K562 (cell line): ENCODE measurements around the gene UCK1. TPM values are rescaled to one million over a fixed set of nuclear protein-coding genes. Genes with fewer than 3 reads are reported as not detected.

Source experiments
- ATAC-seq: fragments of 200-7000 bp; cut with Tn5 transposase; 3 replicates; pipeline ENCODE4 v1.9.1; 2020; ENCODE audit warnings: moderate library complexity
- BruUV-seq: library from RNA; stranded (reverse); fragments of 400-500 nt; replicated peaks from 2 replicates; lab custom pipeline; 2021; lab: Mats Ljungman, UMichigan
- CTCF ChIA-PET: fragments of 300-600 bp; formaldehyde crosslinking; extraction: SDS; loops from one replicate; lab custom pipeline; 2021; ENCODE audit warnings: low intra/inter-chr PET ratio; lab: Yijun Ruan, JAX
- POLR2A ChIA-PET: fragments of 300-600, 350-650 bp; sonication (Branson Sonifier 250); formaldehyde crosslinking; extraction: SDS; loops from one replicate; lab custom pipeline; 2021; ENCODE audit warnings: antibody characterized with exemption, inconsistent platforms; lab: Yijun Ruan, JAX
- DNase-seq, 4 experiments: peaks; one replicate each; pipeline versions ENCODE4 v3.0.0 to v3.0.0-alpha.2; 2011 to 2018; ENCODE audit warnings: low spot score in 3 of 4, mixed read lengths in 3 of 4; ENCODE audit errors: extremely low read depth in 1 of 4
- FAIRE-seq: peaks from 2 replicates; lab custom pipeline; 2011; peaks lifted over from hg19 to GRCh38; lab: Jason Lieb, UNC
- H2AFZ ChIP-seq: 2 replicates; pipeline ENCODE4 v1.6.0; 2011; ENCODE audit warnings: low read depth, low read length, control low read depth, inconsistent platforms
- H3K27ac ChIP-seq: fragments of 200-600 bp; 3 replicates; pipeline ENCODE4 v1.8.0; 2011; ENCODE audit warnings: low read depth, mild to moderate bottlenecking, control low read depth, inconsistent platforms, low read length, moderate library complexity, mixed read lengths; ENCODE audit errors: extremely low read depth
- H3K27me3 ChIP-seq, 2 experiments: fragments of 300-600 bp in 1 of 2; 2 replicates in 1 of 2; 3 replicates in 1 of 2; pipeline versions ENCODE4 v1.6.0 to v1.8.0; 2011; ENCODE audit warnings: inconsistent platforms in 2 of 2, low read length in 2 of 2, mild to moderate bottlenecking in 1 of 2, mixed read lengths in 1 of 2, moderate library complexity in 1 of 2; ENCODE audit not compliant: control insufficient read depth in 2 of 2, insufficient read depth in 2 of 2
- H3K36me3 ChIP-seq: fragments of 300-600 bp; 3 replicates; pipeline ENCODE4 v1.8.0; 2011; ENCODE audit warnings: mild to moderate bottlenecking, low read length, inconsistent platforms; ENCODE audit not compliant: control insufficient read depth, insufficient read depth
- H3K4me1 ChIP-seq, 2 experiments: fragments of 200-600 bp in 1 of 2; replicated peaks in 1 of 2; 2 replicates in 1 of 2; 3 replicates in 1 of 2; pipeline versions ENCODE4 v1.5.1 to v1.8.0; 2011; ENCODE audit warnings: inconsistent platforms in 2 of 2, low read length in 2 of 2, mild to moderate bottlenecking in 1 of 2, mixed read lengths in 1 of 2, moderate library complexity in 1 of 2; ENCODE audit not compliant: control insufficient read depth in 2 of 2, insufficient read depth in 2 of 2
- H3K4me2 ChIP-seq: 2 replicates; pipeline ENCODE4 v1.6.1; 2011; ENCODE audit warnings: low read length, control low read depth, inconsistent platforms, mixed read lengths; ENCODE audit not compliant: insufficient read depth
- H3K4me3 ChIP-seq: fragments of 200-600 bp; sonication (generic), shearing (Covaris generic); 2 replicates; pipeline ENCODE4 v1.5.1; 2016; ENCODE audit warnings: control low read depth, inconsistent platforms
- H3K79me2 ChIP-seq: fragments of 200-600 bp; 3 replicates; pipeline ENCODE4 v1.8.0; 2011; ENCODE audit warnings: low read length, inconsistent platforms; ENCODE audit not compliant: control insufficient read depth, insufficient read depth
- H3K9ac ChIP-seq, 2 experiments: 2 replicates each; pipeline versions ENCODE4 v1.6.0 to v1.6.1; 2011; ENCODE audit warnings: low read depth in 2 of 2, low read length in 2 of 2, control low read depth in 1 of 2, inconsistent platforms in 1 of 2, mild to moderate bottlenecking in 1 of 2, mixed read lengths in 1 of 2; ENCODE audit not compliant: insufficient read depth in 1 of 2
- H3K9me1 ChIP-seq: one replicate; pipeline ENCODE4 v1.6.0; 2011; ENCODE audit warnings: inconsistent platforms, mild to moderate bottlenecking, low read length, moderate library complexity; ENCODE audit not compliant: control insufficient read depth, insufficient read depth
- H3K9me3 ChIP-seq: replicated peaks from 2 replicates; pipeline ENCODE4 v1.5.1; 2011; ENCODE audit warnings: low read depth, low read length, inconsistent platforms; ENCODE audit not compliant: control insufficient read depth, insufficient read depth
- H4K20me1 ChIP-seq: replicated peaks from 2 replicates; pipeline ENCODE4 v1.6.1; 2011; ENCODE audit warnings: low read length, inconsistent platforms, mixed read lengths; ENCODE audit not compliant: control insufficient read depth, insufficient read depth
- FOXJ2 ChIP-seq: fragments of 200-800 bp; sonication (Bioruptor generic); IDR thresholded peaks from 2 replicates; pipeline ENCODE4 v1.6.1; 2016; ENCODE audit warnings: missing genetic modification characterization, missing compliant biosample characterization
- KLF13 ChIP-seq: fragments of 450-650 bp; IDR thresholded peaks from 2 replicates; pipeline ENCODE4 v1.6.1; 2016; ENCODE audit warnings: missing genetic modification characterization, low read depth, mild to moderate bottlenecking, missing compliant biosample characterization, moderate library complexity, borderline replicate concordance
- L3MBTL2 ChIP-seq: fragments of 450-650 bp; IDR thresholded peaks from 2 replicates; pipeline ENCODE4 v1.6.1; 2016; ENCODE audit warnings: mild to moderate bottlenecking, moderate library complexity
- MAFK ChIP-seq: IDR thresholded peaks from 2 replicates; pipeline ENCODE4 v1.6.1; 2011; ENCODE audit warnings: low read length, improper control_type of control experiment
- MTA2 ChIP-seq: fragments of 450-650 bp; IDR thresholded peaks from 2 replicates; pipeline ENCODE4 v1.6.1; 2016; ENCODE audit warnings: low read depth
- POLR2AphosphoS5 ChIP-seq: IDR thresholded peaks from 2 replicates; pipeline ENCODE4 v1.6.1; 2011; ENCODE audit warnings: mild to moderate bottlenecking, low read depth, low read length, moderate library complexity; ENCODE audit not compliant: control insufficient read depth, insufficient read depth
- RBM25 ChIP-seq: fragments of 200-400 bp; formaldehyde crosslinking; IDR thresholded peaks from 2 replicates; pipeline ENCODE4 v1.6.1; 2018; ENCODE audit warnings: low read length, low read depth, moderate library complexity; ENCODE audit not compliant: severe bottlenecking
- RBM39 ChIP-seq: fragments of 200-400 bp; formaldehyde crosslinking; optimal IDR thresholded peaks from 2 replicates; pipeline ENCODE3; 2018; ENCODE audit warnings: low read depth, low read length
- TAL1 ChIP-seq: fragments of 450-650 bp; IDR thresholded peaks from 2 replicates; pipeline ENCODE4 v1.6.1; 2016; ENCODE audit warnings: mild to moderate bottlenecking
- ZC3H4 ChIP-seq: sonication (generic); formaldehyde crosslinking; IDR thresholded peaks from 2 replicates; pipeline ENCODE4 v1.9.0; 2021; ENCODE audit warnings: missing genetic modification reagents, borderline replicate concordance
- ZNF695 ChIP-seq: fragments of 450-650 bp; formaldehyde crosslinking; IDR thresholded peaks from 2 replicates; pipeline ENCODE4 v1.4.0; 2020; ENCODE audit warnings: mild to moderate bottlenecking, moderate library complexity
- WGBS: fragments of 100-300 bp; shearing (Covaris generic); methylation state at CpG from one replicate; pipeline ENCODE4 v1.1.6; 2016; ENCODE audit warnings: low coverage, mixed read lengths; ENCODE audit not compliant: insufficient coverage; ENCODE audit errors: missing lambda C conversion rate; 5-methylcytosine and 5-hydroxymethylcytosine counted together
- in situ Hi-C: fragments of 300-500 bp; cut with MboI; formaldehyde crosslinking; loops from 4 replicates; pipeline ENCODE4 v1.15.0; 2018; ENCODE audit warnings: inconsistent platforms, mixed read lengths
- intact Hi-C: fragments of 100-400 bp; cut with micrococcal nuclease; formaldehyde crosslinking; loops from 2 replicates; pipeline ENCODE4 v1.14.2; 2022
- polyA plus RNA-seq, 8 experiments: library from polyadenylated mRNA; depleted of rRNA in 4 of 8; stranded (reverse) in 5 of 8; unstranded in 3 of 8; fragments of >200 nt; fragmentation: Nextera tagmentation in 2 of 8; fragmentation: Illumina TruSeq in 1 of 8; extraction: Ambion mirVana in 2 of 8; extraction: Trizol in 1 of 8; gene quantifications; 2 replicates each; pipeline versions ENCODE4 v1.2.1 to v1.2.3, GENCODE V29; 2011 to 2014; ENCODE audit warnings: inconsistent platforms in 1 of 8, missing spikeins in 1 of 8
- total RNA-seq, 7 experiments: library from RNA; depleted of rRNA in 6 of 7; stranded (reverse); fragments of >200 nt in 6 of 7; fragmentation: Illumina TruSeq in 2 of 7; extraction: Trizol in 2 of 7; gene quantifications; 2 replicates each; pipeline versions ENCODE4 v1.2.1 to v1.2.3, GENCODE V29; 2011 to 2021; ENCODE audit warnings: low replicate concordance in 1 of 7
- TF ChIP-seq, protein P1 (sequence below): fragments of 250-450 bp; sonication (Bioruptor Pico); IDR thresholded peaks from 2 replicates; pipeline ENCODE4 v1.8.0; 2021; ENCODE audit warnings: borderline replicate concordance, mild to moderate bottlenecking, moderate library complexity; ENCODE audit not compliant: poor library complexity, severe bottlenecking
- TF ChIP-seq, protein P2 (sequence below): fragments of 250-450 bp; sonication (Bioruptor Pico); IDR thresholded peaks from 2 replicates; pipeline ENCODE4 v1.5.0; 2021

UCK1 gene
- total and polyA plus RNA-seq, 9 of the 15 experiments (the other 6 are each of a cell fraction or from before 2014, with no cell fraction given), result 0.27 to 27.5 (median 16.1) TPM

DNA sequence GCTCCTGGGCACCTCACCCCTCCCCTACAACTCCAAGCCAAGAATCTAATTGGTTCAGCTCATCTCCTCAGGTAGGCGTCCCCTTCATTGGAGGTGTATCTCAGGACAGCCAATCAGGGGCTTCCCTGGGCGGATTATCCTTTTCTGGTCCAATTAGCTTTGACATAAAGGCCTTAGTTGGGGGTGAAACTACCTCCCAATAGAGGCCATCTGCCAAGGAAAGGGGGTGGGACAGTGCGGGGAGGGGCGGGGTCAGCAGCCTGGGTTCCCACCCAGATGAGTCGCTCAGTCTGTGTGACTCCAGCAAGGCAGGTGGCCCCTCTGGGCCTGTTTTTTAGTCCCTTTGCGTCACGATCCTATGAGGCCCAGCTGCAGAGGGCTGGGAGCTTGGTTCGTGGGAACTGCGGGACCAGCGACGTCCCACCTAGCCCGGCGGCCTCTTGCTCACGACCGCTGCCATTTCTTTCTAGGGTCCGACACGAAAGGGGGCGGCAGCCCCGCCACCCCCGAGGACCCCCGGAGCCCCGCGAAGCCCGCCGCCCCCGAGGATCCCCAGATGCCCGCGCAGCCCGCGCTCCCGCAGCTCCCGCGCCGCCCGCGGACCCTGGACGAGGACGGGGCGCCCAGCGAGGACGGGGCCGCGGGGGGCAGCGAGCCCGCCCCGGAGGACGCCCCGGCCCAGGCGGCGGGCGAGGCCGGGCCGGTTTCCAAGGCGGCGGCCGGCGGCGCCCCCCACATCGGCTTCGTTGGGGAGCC is 23.2 kb upstream of the UCK1 start:
- Histone ChIP-seq H3K9me1 (no peaks in the 10 kb centered on the region), H2AFZ (no peak overlapping the region), H3K79me2 (no peaks in the 10 kb centered on the region), H4K20me1 (no peaks in the 10 kb centered on the region), H3K4me3 (no peak overlapping the region), H3K27ac (no peak overlapping the region), H3K4me1 (peaks cover 0 to 18% of the 10 kb centered on the region in 2 experiments; a peak in 2 of 5 replicates), H3K27me3 (peaks cover 11% of the 10 kb centered on the region in 2 experiments; a peak in 3 of 5 replicates)
- no TSS peak for BruUV-seq
- DNase-seq, result no peak
- ATAC-seq, result no peak
- POLR2A ChIA-PET, result interaction anchor here (0.6 to 1.0 kb wide), 3 partner anchors 22 to 1394 kb away, joined by 3 read pairs; no protein-coding TSS in a partner anchor
- WGBS, result 40% methylated on average over 6 of the region's 60 CpGs
- no peak for FAIRE-seq
- TF ChIP-seq ZNF695 (CRISPR knock-in tag) (no peak), KLF13 (no peak), TAL1 (no peak), MTA2 (no peak), ZC3H4 (CRISPR knock-in tag) (no peak), FOXJ2 (no peak), L3MBTL2 (no peak), MAFK (no peak), RBM39 (no peak), POLR2AphosphoS5 (no peak), RBM25 (no peak)
- TF ChIP-seq, protein P1, sequence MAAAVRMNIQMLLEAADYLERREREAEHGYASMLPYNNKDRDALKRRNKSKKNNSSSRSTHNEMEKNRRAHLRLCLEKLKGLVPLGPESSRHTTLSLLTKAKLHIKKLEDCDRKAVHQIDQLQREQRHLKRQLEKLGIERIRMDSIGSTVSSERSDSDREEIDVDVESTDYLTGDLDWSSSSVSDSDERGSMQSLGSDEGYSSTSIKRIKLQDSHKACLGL (CRISPR knock-in tag), result no peak
- TF ChIP-seq, protein P2, sequence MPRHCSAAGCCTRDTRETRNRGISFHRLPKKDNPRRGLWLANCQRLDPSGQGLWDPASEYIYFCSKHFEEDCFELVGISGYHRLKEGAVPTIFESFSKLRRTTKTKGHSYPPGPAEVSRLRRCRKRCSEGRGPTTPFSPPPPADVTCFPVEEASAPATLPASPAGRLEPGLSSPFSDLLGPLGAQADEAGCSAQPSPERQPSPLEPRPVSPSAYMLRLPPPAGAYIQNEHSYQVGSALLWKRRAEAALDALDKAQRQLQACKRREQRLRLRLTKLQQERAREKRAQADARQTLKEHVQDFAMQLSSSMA (CRISPR knock-in tag), result no peak
- TF ChIP-seq, all 486 proteins: peak for 0
- Histone ChIP-seq H3K9me3 (no peaks in the 10 kb centered on the region), H3K36me3 (no peaks in the 10 kb centered on the region), H3K9ac (no peak overlapping the region), H3K4me2 (no peak overlapping the region)
- CTCF ChIA-PET, result no interaction called here
- in situ Hi-C loops (no loop called here), intact Hi-C loops (no loop called here)
